ENCODE data around the gene MEN1. TPM values are rescaled to one million over a fixed set of nuclear protein-coding genes. Genes with fewer than 3 reads are reported as not detected.

Gene MEN1
- total and polyA plus RNA-seq, 9 of the 15 experiments (the other 6 are each of a cell fraction or from before 2014, with no cell fraction given), result 3.4 to 57.2 (median 19.3) TPM

DNA sequence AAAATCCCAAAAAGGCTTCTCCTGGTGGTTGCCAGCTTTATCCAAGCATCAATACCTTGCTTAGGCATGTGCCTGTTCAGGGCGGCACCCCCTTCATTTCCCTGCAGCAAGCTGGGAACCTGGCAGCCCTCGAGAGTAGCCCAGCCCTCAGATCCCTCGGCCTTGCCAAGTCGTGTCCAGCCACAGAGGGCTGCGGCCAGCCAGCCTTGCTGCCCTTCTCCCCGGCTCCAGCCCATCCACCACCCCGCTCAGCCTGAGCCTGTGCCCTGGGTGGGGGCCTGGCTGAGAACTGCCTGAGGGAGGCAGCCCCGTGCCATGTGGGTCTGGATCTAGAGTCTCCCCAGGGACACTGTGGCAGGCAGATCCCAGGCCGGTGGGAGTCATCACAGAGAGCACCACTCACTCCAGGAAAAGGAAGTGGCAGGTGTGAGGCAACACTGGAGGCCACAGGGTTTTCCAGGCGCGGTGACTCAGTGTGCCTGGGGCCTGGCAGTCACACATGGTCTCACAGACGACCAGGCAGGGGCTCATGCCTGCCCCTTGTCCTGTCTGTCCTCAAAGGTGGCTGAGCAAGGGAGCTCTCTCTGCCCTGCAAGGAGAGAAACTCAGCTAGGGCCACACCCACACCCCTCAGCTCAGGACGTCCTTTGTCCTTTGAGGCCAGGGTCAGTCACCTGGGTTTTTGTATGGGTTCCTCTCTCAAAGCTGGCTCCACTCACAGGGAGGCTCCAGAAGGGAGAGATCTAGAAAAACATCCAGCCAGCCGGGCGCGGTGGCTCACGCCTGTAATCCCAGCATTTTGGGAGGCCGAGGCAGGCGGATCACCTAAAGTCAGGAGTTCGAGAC, 46.3 kb upstream of the MEN1 start (continued):
- TF ChIP-seq, protein P1, sequence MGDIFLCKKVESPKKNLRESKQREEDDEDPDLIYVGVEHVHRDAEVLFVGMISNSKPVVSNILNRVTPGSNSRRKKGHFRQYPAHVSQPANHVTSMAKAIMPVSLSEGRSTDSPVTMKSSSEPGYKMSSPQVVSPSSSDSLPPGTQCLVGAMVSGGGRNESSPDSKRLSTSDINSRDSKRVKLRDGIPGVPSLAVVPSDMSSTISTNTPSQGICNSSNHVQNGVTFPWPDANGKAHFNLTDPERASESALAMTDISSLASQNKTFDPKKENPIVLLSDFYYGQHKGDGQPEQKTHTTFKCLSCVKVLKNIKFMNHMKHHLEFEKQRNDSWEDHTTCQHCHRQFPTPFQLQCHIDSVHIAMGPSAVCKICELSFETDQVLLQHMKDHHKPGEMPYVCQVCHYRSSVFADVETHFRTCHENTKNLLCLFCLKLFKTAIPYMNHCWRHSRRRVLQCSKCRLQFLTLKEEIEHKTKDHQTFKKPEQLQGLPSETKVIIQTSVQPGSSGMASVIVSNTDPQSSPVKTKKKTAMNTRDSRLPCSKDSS (IDR thresholded peaks at IDR 0.05; ENCODE audit: low read depth, partially characterized antibody), result no peak
- no peak for TF ChIP-seq BACH1 (tag; IDR thresholded peaks at IDR 0.05)
- no peak for TF ChIP-seq DDX20 (tag; IDR thresholded peaks at IDR 0.05; ENCODE audit: low read depth)
- TF ChIP-seq PTRF (tag; IDR thresholded peaks at IDR 0.05), result no peak
- TF ChIP-seq FOXJ2 (tag; IDR thresholded peaks at IDR 0.05), result no peak
- no peak for TF ChIP-seq SP2 (IDR thresholded peaks at IDR 0.05; ENCODE audit: extremely low read depth, low read depth, low read length, poor library complexity, severe bottlenecking)
- TF ChIP-seq ZNF707 (CRISPR knock-in tag; conservative IDR thresholded peaks at IDR 0.05), result no peak
- TF ChIP-seq, protein P2, sequence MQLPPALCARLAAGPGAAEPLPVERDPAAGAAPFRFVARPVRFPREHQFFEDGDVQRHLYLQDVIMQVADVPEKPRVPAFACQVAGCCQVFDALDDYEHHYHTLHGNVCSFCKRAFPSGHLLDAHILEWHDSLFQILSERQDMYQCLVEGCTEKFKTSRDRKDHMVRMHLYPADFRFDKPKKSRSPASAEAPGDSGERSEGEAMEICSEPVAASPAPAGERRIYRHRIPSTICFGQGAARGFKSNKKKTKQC (CRISPR knock-in tag; IDR thresholded peaks at IDR 0.05), result no peak
- no peak for TF ChIP-seq PHF20 (IDR thresholded peaks at IDR 0.05; ENCODE audit: partially characterized antibody)
- TF ChIP-seq ESRRB (CRISPR knock-in tag; IDR thresholded peaks at IDR 0.05; ENCODE audit: borderline replicate concordance), result no peak
- TF ChIP-seq ZNF124 (CRISPR knock-in tag; IDR thresholded peaks at IDR 0.05), result no peak
- TF ChIP-seq CHD2 (IDR thresholded peaks at IDR 0.05; ENCODE audit: low read depth, low read length), result no peak
- TF ChIP-seq CCNT2 (IDR thresholded peaks at IDR 0.05; ENCODE audit: borderline replicate concordance, extremely low read depth, insufficient read length, low read depth, low read length), result no peak
- no peak for TF ChIP-seq NRF1 (conservative IDR thresholded peaks at IDR 0.05 in 1 of 2, IDR thresholded peaks at IDR 0.05 in 1 of 2)
- TF ChIP-seq RBFOX2 (IDR thresholded peaks at IDR 0.05; ENCODE audit: low read depth, low read length), result 0 out of 2 replicates have a peak, but pooled peaks have one; percentile 43
- TF ChIP-seq, protein P3, sequence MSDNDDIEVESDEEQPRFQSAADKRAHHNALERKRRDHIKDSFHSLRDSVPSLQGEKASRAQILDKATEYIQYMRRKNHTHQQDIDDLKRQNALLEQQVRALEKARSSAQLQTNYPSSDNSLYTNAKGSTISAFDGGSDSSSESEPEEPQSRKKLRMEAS (CRISPR knock-in tag; IDR thresholded peaks at IDR 0.05), result 0 out of 2 replicates have a peak, but pooled peaks have one; percentile 38
- TF ChIP-seq RBM39 (optimal IDR thresholded peaks at IDR 0.05; ENCODE audit: low read depth, low read length), result no peak
- TF ChIP-seq CEBPG (CRISPR knock-in tag; IDR thresholded peaks at IDR 0.05), result 0 out of 2 replicates have a peak, but pooled peaks have one; percentile 18
- TF ChIP-seq CEBPG (tag; conservative IDR thresholded peaks at IDR 0.05 in 1 of 2, IDR thresholded peaks at IDR 0.05 in 1 of 2), result 0 out of 4 replicates have a peak, but pooled peaks of 1 of the 2 experiments have one; percentile 34
- no peak for TF ChIP-seq PHF21A (IDR thresholded peaks at IDR 0.05; ENCODE audit: borderline replicate concordance, low read depth)
- TF ChIP-seq ZNF778 (CRISPR knock-in tag; IDR thresholded peaks at IDR 0.05), result no peak
- TF ChIP-seq, protein P4, sequence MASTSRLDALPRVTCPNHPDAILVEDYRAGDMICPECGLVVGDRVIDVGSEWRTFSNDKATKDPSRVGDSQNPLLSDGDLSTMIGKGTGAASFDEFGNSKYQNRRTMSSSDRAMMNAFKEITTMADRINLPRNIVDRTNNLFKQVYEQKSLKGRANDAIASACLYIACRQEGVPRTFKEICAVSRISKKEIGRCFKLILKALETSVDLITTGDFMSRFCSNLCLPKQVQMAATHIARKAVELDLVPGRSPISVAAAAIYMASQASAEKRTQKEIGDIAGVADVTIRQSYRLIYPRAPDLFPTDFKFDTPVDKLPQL (IDR thresholded peaks at IDR 0.05; ENCODE audit: extremely low read depth, insufficient read length), result no peak
- TF ChIP-seq, protein P5, sequence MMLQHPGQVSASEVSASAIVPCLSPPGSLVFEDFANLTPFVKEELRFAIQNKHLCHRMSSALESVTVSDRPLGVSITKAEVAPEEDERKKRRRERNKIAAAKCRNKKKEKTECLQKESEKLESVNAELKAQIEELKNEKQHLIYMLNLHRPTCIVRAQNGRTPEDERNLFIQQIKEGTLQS (IDR thresholded peaks at IDR 0.05), result peak; percentile 68
- TF ChIP-seq, protein P5 (CRISPR knock-in tag; conservative IDR thresholded peaks at IDR 0.05), result no peak
